GM10266 (cell line): ENCODE data around the gene GABRR1.

Experiments used
- DNase-seq: peaks from one replicate; pipeline ENCODE4 v3.0.0; 2012; ENCODE audit errors: extremely low spot score
- CTCF ChIP-seq: IDR thresholded peaks from 2 replicates; pipeline ENCODE4 v1.5.1; 2012; ENCODE audit warnings: mild to moderate bottlenecking, low read depth; ENCODE audit not compliant: control insufficient read depth, insufficient read depth; ENCODE audit errors: missing control alignments

Gene GABRR1

GRCh38 chr6:89190741-89191140, 26.4 kb downstream of the GABRR1 start:
- DNase-seq = no peak
- TF ChIP-seq CTCF = no peak

GRCh38 chr6:89187504-89187903, 29.7 kb downstream of the GABRR1 start:
- no peak for TF ChIP-seq CTCF
- DNase-seq = no peak

- DNase-seq = no peak
These were observed 30.4 kb downstream of the GABRR1 start for GRCh38 chr6:89186762-89187161.

GRCh38 chr6:89184344-89184743, 32.8 kb downstream of the GABRR1 start:
- no peak for DNase-seq
- no peak for TF ChIP-seq CTCF

More at GRCh38 chr6:89186762-89187161, 30.4 kb downstream of the GABRR1 start:
- no peak for TF ChIP-seq CTCF

- no peak for TF ChIP-seq CTCF
- no peak for DNase-seq
These were observed 33.9 kb downstream of the GABRR1 start for GRCh38 chr6:89183294-89183693.

GRCh38 chr6:89180971-89181370, 36.2 kb downstream of the GABRR1 start:
- no peak for DNase-seq
- no peak for TF ChIP-seq CTCF

- TF ChIP-seq CTCF = no peak
- no peak for DNase-seq
These were observed 37.0 kb downstream of the GABRR1 start for GRCh38 chr6:89180112-89180511.
